ENCODE results near the gene DNAJC19.

DNAJC19 gene

DNA sequence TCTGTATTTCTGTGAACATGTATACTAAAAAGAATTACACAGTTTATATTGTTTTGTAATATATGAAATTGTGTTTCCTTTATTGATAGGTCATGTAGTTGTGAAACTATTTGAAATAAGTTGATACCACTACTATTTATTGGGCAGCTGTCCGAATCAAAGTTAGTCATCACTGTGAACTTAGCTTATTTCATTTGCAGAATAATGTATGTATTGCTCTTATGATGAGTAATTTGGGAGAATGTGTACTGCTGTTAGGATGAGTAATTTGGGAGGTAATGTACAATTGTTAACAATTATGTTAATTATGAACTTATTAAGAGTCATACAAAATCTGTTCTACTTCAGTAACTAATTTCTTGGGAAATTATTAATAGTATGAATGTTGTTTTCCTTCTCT, 54.9 kb downstream of the DNAJC19 start:
- TF ChIP-seq, protein P1, sequence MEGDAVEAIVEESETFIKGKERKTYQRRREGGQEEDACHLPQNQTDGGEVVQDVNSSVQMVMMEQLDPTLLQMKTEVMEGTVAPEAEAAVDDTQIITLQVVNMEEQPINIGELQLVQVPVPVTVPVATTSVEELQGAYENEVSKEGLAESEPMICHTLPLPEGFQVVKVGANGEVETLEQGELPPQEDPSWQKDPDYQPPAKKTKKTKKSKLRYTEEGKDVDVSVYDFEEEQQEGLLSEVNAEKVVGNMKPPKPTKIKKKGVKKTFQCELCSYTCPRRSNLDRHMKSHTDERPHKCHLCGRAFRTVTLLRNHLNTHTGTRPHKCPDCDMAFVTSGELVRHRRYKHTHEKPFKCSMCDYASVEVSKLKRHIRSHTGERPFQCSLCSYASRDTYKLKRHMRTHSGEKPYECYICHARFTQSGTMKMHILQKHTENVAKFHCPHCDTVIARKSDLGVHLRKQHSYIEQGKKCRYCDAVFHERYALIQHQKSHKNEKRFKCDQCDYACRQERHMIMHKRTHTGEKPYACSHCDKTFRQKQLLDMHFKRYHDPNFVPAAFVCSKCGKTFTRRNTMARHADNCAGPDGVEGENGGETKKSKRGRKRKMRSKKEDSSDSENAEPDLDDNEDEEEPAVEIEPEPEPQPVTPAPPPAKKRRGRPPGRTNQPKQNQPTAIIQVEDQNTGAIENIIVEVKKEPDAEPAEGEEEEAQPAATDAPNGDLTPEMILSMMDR (IDR thresholded peaks at IDR 0.05; ENCODE audit: control insufficient read depth, insufficient read depth, low read depth, low read length, missing control alignments), result no peak
- no peak overlapping the region for H3K4me3 ChIP-seq (ENCODE audit: control insufficient read depth, low read depth, low read length)
- no peak for DNase-seq (ENCODE audit: low read depth)

Measured in AG09309 (cell line).